VCaP (cell line): ENCODE results near the gene SPSB1.

Experiments
- H3K27ac ChIP-seq: fragments of 450-650 bp; 2 replicates; pipeline ENCODE4 v1.5.1; 2017
- TF ChIP-seq, protein P1 (sequence below): fragments of 450-650 bp; conservative IDR thresholded peaks from 2 replicates; pipeline ENCODE4 v1.5.1; 2017; ENCODE audit warnings: mild to moderate bottlenecking, moderate library complexity

Gene SPSB1

DNA sequence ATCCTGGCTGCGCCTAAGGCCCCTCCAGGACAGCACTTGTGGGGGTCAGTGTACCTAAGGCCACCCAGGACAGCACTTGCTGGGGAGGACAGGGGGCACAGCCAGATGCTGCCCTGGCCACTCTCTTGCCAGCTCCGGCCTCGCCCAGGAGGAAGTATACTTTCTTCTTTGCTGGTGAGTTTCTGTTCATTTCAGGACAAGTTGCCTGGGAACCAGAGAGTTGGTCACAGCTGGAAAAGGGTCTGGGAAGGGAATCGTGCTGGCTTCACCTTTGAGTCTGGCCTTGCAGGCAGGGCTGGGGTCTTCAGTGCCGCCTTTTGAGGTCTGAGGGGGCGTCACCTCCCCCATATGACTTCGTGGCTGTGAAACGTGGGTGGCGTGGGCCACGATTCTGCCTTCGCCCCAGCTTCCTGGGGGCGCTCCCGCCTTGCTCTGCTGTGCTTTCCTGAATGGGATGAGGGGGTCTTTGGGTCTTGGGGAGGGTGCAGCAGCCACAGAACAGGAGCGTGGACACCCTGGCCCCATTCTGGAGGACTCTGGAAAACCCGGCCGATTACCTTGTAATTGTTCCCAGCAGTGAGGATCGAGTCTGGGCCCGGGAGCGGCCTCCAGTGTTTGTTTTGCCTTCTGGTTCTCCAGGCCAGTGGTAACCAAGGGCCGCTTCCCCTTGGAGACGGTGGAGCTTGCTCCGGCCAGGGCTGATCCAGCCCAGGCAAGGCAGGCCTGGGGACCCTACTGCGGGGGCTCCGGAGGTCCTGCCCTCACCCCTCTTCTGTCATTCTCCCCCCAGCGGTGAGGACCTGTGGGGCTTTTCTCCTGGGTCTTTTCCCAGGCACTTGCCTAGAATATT is 45.9 kb downstream of the SPSB1 start:
- TF ChIP-seq, protein P1, sequence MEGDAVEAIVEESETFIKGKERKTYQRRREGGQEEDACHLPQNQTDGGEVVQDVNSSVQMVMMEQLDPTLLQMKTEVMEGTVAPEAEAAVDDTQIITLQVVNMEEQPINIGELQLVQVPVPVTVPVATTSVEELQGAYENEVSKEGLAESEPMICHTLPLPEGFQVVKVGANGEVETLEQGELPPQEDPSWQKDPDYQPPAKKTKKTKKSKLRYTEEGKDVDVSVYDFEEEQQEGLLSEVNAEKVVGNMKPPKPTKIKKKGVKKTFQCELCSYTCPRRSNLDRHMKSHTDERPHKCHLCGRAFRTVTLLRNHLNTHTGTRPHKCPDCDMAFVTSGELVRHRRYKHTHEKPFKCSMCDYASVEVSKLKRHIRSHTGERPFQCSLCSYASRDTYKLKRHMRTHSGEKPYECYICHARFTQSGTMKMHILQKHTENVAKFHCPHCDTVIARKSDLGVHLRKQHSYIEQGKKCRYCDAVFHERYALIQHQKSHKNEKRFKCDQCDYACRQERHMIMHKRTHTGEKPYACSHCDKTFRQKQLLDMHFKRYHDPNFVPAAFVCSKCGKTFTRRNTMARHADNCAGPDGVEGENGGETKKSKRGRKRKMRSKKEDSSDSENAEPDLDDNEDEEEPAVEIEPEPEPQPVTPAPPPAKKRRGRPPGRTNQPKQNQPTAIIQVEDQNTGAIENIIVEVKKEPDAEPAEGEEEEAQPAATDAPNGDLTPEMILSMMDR = no peak
- peak overlapping the region; percentile 45; the same call in 1 of the 2 replicates for H3K27ac ChIP-seq

DNA sequence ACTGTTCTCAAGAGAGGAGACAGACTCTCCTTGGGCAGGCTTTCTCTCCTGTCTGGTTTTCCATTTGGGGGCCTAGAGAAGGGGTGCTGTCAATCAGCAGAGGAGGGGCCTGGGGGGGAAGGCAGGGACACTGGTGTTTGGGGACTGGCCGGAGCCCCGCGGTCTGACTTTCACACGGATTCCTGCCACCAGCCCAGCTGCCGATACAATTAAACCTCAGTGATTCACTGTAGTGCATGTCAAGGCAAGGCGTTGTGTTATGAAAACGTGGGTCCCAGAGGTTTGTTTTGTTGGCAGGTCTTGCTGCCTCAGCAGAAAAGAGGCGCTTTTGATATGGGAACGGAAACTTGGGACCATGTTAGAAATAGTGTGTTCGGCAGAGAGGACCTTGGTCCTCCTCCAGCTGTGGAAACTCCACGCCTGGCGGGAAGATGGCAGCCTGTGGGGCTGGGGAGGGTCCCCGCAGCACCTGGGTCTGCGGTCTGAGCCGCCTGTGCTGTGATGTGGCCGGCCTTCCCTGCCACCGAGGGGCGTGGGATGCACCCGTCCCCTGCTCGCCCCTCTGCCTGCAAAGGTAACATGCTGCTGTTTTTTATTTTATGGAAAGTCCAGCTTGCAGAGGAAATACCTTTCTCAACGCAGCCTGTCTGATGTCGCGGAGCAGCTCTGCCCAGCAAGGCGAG is 47.6 kb downstream of the SPSB1 start:
- TF ChIP-seq, protein P1 = no peak
- no peak overlapping the region for H3K27ac ChIP-seq

DNA sequence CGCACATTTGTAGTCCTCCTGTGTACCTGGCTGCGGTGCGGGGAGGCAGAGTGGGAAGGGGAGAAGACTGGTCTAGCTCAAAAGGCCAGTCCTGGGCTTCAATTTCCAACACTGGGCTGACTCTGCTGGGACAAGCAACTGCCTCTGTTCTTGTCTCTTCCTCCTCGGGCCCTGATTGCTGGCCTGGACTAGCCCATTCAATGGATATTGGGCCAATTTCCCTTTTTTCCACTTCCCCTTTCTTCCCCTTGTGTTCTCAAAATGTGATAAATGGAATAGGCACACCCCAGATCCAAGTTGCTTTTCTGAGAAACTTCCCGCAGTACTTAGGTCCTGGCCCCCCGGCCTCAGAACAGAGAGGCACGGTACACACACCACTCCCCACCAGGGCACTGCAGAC is 48.2 kb downstream of the SPSB1 start:
- TF ChIP-seq, protein P1 = no peak
- H3K27ac ChIP-seq = no peak overlapping the region

DNA sequence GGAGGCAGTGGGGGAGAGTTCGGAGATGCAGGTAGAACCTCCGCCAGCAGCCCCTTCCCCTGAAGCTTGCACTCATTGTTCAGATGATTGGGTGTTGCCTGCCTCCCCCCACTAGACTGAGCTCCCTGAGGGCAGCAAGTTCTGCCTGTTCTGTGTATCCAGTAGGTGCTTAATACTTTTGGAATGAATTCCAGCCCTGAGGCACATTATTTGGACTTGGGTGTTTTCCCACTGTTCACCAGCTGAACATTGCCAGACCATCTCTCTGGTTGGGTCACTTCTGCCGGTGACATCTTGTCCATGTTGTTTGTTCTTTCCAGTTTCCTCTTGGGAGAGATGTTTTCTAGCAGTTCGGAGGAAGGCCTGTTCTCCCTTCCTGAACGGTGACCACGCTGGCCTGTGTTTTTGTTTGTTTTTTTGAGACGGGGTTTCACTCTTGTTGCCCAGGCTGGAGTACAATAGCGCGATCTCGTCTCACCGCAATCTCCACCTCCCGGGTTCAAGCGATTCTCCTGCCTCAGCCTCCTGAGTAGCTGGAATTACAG is 48.7 kb downstream of the SPSB1 start:
- TF ChIP-seq, protein P1 = no peak
- no peak overlapping the region for H3K27ac ChIP-seq

DNA sequence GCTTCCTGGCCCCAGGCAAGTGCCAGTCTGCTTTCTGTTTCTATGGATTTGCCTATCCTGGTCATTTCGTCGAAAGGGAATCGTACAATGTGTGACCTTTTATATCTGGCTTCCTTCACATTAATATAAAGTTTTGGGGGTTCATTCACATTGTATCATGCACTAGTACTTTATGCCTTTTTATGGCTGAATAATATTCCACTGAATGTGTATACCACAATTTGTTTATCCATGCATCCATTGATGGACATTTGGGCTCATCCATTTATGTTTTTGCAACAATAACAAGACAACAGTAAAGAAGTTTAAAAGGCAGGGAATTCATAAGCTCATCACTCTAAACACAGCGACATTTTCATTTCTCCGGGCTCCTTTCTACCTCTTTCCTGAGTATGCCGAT is 50.6 kb downstream of the SPSB1 start:
- H3K27ac ChIP-seq = no peak overlapping the region
- TF ChIP-seq, protein P1 = no peak

DNA sequence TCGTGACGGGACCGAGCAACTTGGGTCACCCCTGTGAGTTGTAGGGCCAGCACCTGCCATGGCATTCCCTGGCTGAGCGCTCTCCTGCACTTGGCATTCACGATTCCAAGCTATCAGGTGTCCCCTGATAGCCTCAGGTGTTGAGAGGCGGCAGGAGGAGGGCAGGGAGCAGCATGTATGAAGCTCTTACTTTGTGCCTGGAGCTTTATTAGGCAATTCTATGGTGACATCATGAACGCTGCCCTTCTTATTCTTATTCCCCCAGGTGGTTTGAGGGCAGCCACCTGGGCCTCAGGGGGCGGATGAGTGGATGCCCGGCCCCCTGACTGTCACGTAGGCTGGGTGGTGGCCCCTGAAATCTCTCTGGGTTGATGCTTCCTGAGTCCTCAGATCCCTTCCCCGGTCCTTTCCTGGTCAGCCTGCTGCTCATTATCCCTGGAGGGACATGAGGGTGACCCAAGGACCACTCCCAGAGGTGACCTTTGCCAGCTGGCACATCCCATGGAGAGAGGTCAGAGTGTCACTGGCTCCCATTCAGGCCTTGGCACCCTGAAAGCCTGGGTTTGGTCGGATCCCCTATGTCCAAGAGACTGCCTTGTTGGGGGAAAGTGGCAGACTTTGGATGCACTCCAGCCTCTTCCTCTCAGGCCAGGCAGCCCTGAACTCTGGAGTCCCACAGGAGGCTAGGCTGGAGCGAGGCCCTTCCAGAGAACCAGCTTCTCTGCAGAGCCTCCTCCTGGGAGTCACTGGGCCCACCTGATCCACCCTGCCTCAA is 51.9 kb downstream of the SPSB1 start:
- no peak overlapping the region for H3K27ac ChIP-seq
- TF ChIP-seq, protein P1 = no peak

DNA sequence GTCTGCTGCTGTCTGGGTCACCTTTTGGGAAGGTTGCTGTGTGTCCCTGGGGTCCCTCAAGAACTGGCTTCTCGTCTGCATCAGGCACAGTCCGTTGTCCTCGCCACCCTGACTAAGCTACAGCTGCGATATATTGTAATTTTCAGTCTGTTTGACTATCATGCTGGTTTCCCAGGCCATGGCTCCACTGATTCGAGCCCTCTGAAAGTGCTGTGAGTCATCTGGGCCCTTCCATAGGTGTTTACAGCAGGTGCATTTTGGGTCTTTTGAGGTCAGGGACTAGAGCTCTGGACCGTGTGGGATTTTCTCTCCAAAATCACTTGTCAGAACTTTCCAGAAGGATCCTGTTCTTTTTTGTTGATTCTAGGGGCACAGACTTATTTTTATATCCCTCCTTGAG is 52.8 kb downstream of the SPSB1 start:
- TF ChIP-seq, protein P1 = no peak
- no peak overlapping the region for H3K27ac ChIP-seq
